HG02763 (cell line): ENCODE data around the gene SPACA6.

Source experiments
- ATAC-seq: cut with Tn5 transposase; IDR thresholded peaks from one replicate; pipeline ENCODE4 v1.9.1; 2021; ENCODE audit warnings: mild to moderate bottlenecking, moderate library complexity; ENCODE audit not compliant: unreplicated experiment

Gene SPACA6

GRCh38 chr19:51688671-51689571, 4.2 kb upstream of the SPACA6 start:
- ATAC-seq = no peak

GRCh38 chr19:51689751-51690453, 3.2 kb upstream of the SPACA6 start:
- no peak for ATAC-seq

- no peak for ATAC-seq
Measured at GRCh38 chr19:51690454-51691073, 2.6 kb upstream of the SPACA6 start.

- no peak for ATAC-seq
Measured at GRCh38 chr19:51691074-51691583, 2.0 kb upstream of the SPACA6 start.

- no peak for ATAC-seq
Measured at GRCh38 chr19:51691584-51692428, 1.3 kb upstream of the SPACA6 start.

GRCh38 chr19:51692468-51692867, 662 bp upstream of the SPACA6 start:
- ATAC-seq = no peak

- ATAC-seq = no peak
Measured at GRCh38 chr19:51693819-51694218, 689 bp downstream of the SPACA6 start.

GRCh38 chr19:51694318-51695085, 1.4 kb downstream of the SPACA6 start:
- ATAC-seq = no peak

- no peak for ATAC-seq
Measured at GRCh38 chr19:51695088-51695487, 2.0 kb downstream of the SPACA6 start.

GRCh38 chr19:51695702-51696315, 2.7 kb downstream of the SPACA6 start:
- ATAC-seq = no peak

- no peak for ATAC-seq
Measured at GRCh38 chr19:51696606-51697005, 3.5 kb downstream of the SPACA6 start.

GRCh38 chr19:51697169-51697776, 4.1 kb downstream of the SPACA6 start:
- ATAC-seq = no peak

- no peak for ATAC-seq
Measured at GRCh38 chr19:51698296-51698695, 5.2 kb downstream of the SPACA6 start.

- no peak for ATAC-seq
Measured at GRCh38 chr19:51699170-51699569, 6.0 kb downstream of the SPACA6 start.

GRCh38 chr19:51701468-51702100, 8.5 kb downstream of the SPACA6 start:
- ATAC-seq = no peak

GRCh38 chr19:51702103-51702824, 9.1 kb downstream of the SPACA6 start:
- no peak for ATAC-seq

GRCh38 chr19:51702825-51703574, 9.9 kb downstream of the SPACA6 start:
- no peak for ATAC-seq
